Right renal pelvis (tissue), 4 donors: ENCODE data around the gene PTPRE. TPM values are rescaled to one million over a fixed set of nuclear protein-coding genes. Genes with fewer than 3 reads are reported as not detected.

Experiments
- DNase-seq, 4 donors: peaks; one replicate each; pipeline ENCODE4 v3.0.0-alpha.2; 2013; ENCODE audit warnings: low read depth in 4 of 4, low spot score in 3 of 4, missing footprints in 1 of 4
- polyA plus RNA-seq, 4 donors: library from polyadenylated mRNA; unstranded; fragments of 120-200 nt; gene quantifications; one replicate each; pipeline ENCODE4 v1.2.1, GENCODE V29; 2013; ENCODE audit not compliant: insufficient read length in 4 of 4

The PTPRE gene
- polyA plus RNA-seq, 4 donors = 5.5 to 6.8 (median 6.2) TPM

DNA sequence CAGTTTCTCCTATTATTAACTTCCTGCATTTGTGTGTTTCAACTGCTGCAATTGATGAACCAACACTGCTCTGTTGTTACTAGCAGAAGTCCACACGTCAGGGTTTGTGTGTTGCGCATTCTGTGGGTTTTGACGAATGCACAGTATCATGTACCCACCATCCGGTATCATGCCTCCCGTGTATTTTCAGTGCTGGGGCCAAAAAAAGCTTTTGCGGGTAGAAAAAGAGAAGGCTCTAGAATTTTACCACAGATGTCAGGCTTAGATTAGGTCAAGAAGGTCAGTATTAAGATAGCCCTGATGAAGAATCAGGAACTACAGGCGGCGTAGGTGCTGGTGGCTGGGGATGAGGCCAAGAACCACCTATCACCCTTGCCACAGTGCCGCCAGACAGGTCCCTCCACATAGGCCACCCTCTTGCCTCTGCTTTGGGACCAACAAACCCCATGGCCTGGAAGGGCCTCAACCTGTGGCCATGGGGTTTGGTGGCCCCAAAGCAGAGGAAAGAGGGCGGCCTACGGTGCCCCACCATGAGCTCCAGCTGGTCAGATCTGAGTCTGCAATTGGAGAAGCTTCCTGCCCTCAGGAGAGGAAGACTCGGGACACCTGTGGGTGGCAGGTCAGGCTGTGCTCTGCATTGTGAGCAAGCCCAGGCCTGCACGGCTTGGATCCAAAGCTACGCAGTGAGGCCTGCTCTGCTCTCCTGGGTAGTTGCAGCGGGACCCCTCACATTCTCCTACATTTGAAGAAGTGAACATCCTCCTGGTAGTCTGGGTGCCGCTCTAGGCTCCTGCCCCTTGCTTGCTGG lies 147.5 kb downstream of the PTPRE start:
- DNase-seq = no peak

DNA sequence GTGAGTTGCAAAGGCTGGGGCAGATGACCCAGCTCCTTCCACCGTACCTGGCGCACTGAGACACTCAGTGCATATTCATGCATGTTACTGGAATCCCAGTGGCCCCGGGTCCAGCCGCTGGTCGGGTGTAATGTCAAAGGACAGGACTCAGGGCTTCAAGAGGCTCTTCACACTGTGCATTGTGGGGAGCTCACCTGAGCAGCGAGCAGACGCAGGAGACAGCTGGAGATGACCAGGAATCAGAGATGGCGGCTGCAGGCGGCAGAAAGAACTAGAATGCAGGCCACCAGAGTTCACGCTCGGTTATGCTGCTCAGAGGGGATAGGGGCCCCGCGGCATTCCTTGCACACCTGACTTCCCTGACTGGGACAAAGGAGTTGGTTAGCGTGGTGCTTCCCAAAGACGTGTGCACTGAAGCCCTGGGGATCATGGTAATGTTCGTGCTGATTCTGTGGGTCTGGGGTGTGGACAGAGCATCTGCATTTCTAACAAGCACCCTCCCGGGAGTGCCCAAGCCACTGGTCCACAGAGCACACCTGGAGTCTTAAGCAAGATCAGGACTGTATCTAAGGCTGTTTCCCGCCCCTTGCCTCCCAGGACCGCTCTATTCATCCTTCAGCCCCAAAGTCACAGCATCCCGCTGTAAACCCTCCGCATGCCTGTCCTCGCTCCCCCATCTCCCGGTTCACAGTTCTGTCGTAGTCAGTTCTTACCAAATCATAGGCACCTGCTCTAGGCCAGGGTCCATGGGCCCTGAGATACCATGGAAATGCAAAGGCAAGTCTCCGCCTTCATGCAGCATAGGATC lies 148.4 kb downstream of the PTPRE start:
- DNase-seq = no peak

DNA sequence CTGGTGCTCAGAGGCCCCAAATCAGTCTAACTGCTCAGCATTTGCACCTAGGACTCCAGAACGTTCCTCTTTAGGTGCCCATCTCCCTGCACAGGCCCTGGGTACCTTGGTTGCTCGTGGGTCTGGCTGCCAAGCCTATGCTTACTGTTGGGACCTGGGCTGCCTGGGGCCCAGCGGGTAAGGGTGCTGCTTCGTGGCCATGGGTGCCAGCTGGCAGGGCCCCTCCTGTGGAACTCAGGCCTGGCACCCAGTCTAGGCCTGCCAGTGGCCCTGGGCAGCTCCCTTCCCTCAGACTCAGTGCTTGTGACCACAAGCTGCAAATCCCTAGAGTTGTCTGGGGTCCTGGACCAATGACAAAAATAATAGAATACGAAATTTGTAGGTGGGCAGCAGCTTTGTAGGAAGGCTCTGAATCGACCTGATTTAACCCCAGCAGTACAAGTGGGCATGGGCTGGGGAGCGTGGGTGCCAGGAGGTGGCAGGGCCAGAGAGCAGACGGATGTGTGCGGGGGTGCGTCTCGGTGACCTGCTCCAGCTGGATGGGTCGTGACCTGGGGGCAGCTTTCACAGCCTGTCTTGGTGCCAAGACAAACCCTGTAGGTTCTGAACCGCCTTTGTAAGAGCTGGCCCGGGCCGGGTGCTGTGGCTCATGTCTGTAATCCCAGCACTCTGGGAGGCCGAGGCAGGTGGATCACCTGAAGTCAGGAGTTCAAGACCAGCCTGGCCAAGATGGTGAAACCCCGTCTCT lies 149.6 kb downstream of the PTPRE start:
- DNase-seq = no peak

DNA sequence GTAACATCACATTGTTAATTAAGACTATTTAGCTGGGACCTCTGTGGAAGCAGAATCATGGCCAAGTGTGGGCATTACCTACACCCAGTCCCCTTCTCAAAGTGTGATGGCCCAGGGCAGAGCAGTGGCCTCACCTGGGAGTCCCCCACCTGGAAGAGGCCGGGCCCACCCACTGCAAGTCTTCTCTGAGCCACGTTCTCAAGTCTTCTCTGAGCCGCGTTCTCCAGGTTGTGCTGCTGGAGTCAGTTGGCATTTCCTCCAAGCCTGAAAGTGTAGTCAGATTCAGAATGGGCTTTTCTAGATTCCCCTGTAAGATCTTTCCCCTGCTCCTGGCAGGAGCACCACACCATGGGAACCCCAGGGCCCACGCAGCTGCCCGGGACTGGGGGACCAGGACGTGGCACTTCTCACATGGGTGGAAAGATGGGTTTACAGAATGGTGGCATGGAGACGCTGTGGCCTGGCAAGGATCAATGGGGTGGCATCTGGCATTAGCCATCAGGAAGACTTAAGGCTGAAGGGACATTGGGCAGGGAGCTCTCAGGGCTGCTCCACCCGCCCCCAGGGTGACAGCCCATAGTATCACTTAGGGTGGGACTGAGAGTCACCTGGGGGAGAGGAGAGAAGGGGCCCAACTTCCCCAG lies 151.3 kb downstream of the PTPRE start:
- DNase-seq = no peak

DNA sequence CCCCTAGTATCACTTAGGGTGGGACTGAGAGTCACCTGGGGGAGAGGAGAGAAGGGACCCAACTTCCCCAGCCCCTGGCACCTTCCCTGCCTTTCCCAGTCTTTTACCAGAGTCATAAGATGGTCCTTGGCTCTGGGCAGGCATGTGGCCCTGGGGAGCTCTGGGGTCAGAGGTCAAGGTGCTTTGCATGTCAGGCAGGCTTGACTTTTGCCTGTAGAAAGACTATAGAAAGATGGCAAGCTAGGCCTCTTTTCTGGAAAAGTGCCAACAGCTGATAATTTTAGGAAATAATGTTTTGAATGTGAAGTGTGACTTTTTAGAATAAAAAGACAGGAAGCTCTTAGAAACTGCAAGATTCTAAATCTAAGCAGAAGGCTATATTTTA lies 151.8 kb downstream of the PTPRE start:
- DNase-seq = no peak

DNA sequence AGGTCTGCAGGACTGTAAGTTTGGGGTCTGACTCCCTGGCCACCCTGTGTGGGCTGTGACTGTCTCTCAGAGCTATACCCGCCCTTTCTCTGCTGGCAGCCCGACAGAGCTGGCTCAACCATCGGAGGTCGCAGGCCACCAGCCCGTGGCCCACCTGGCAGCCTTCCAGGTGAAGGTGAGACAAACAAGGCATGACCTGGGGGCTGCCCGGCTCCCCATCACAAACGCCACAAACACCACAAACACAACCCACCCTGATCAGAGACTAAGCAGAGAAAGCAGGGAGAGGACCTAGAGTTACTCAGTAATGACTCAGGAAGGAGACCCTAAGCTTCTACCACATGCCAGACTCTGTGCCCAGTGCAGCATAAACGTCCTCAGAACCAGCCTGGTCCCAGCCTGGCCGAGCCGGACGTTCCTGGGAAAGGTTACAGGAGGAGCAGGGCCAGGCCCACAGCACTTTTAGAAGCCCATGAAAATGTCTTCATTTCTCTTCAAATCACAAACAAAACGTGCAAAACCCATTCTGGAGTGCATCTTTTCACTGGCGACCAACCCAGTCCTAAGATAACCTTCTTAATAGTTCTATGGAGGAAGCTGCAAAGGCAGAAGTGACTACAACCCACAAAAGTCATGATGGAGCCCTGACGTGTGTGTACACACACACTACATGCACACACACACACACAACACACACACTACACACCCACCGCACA lies 152.5 kb downstream of the PTPRE start:
- DNase-seq = no peak

DNA sequence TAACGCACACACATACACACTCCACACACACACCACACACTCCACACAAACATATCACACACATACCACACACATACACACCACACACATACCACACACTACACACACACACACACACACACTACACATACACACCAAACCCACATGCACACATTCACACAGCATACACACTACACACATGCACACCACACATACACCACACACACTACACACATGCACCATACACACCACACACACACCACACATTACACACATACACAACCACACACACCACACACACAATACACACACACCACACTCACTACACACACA lies 153.0 kb downstream of the PTPRE start:
- no peak for DNase-seq

DNA sequence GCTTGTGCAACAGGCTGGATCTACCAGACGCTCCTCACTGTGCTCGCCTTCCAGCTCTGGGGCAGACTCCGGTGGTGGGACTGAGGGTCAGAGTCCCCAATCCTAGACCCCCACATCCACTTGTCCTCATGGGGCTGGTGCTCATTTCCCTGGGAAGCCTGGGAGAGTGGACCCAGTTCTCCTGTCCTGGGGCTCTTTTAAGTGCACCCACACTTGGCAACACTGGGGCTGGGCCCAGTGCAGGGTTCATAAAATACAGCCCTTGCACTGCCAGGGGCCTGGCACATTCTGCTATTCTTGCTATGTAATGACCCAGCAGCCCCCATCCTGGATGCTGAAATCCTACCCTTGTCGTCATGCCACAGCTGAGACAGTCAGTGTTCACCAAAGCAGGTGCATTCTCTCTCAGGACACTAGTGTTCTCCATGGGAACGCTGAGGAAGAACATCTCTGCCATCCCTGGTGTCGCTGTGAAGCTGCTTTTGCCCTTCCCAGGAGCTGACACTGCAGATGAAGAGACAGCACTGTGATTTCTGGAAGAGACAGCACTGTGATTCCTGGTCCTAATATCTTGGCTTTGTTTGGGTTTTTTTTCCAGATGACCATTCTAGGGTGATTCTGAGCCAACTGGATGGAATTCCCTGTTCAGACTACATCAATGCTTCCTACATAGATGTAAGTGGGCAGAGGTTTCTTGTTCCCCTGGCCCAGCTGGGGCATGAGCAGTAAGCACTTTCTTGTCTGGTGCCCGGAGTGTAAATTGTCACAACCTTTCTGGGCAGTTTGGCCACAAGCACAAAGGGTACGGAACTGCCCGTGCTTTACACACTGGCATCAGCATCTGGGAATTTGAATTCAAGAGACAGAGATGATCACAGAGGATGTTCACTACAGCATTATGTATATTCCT lies 153.7 kb downstream of the PTPRE start:
- DNase-seq = no peak

DNA sequence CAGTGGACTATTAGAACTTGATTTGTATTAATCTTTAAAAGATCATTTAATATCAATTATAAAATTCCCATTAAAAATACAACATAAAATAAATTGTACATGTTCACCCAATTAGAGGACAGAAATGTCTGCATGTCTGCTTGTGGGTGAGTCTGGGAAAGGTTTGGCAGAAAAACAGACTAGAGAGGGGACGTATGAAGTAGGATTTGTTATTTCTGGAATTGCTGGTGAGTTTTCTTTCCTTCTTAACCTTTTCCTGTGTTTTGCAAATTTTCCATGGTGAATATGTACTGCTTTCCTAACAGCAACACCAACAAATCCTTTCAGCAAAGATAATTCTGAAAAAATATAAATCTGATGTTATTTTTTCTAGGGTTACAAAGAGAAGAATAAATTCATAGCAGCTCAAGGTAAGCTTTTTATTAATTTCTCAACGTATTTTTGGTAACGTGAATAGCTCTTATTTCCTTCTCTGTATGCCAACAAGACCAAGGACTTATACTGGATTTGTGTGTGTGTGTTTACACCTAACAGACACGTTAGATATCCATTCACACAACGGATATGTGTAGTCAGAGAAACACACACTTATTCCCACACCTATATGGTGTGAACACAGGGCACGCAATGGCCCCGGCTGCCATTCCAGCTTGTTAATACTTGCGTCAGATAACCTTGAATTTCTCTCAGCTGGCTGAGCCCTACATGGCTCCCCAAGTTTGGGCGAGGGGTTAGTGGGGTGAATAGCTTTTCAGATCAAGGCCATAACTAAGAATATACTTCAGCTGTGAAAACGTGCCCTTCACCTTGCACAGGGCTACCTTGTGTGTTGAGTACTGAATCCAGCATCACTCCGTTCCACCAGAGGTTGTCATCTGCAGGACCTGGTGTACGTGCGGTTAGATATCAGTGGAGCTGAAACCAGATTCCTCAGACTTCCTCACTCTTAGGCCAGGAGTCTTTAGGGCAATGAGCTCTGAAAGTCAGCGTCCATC lies 154.7 kb downstream of the PTPRE start:
- no peak for DNase-seq

DNA sequence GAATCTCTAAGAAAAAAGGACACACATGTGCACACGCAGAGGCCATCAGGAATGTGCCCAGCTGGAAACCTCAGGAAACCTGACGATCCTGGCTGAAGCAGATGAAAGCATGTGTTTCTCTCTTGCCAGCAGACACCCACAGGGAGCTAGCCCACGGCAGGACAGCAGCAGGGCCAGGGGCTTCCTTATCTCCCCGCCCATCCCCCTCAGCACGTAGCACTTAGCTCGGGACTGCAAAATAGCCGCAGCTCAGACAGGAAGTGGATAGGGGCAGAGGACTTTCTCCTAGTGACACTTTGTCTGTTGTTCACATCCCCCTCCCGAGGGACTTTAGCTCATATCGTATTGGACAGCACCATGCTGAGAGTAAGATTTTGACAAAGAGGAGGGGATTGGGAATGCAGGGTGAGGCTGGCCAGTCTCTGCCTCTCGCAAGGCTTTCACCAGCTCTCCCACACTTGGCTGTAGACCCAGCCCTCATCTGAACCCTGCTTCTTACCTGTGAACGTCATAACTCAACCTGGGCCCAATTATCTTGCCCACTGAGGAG lies 155.5 kb downstream of the PTPRE start:
- no peak for DNase-seq

DNA sequence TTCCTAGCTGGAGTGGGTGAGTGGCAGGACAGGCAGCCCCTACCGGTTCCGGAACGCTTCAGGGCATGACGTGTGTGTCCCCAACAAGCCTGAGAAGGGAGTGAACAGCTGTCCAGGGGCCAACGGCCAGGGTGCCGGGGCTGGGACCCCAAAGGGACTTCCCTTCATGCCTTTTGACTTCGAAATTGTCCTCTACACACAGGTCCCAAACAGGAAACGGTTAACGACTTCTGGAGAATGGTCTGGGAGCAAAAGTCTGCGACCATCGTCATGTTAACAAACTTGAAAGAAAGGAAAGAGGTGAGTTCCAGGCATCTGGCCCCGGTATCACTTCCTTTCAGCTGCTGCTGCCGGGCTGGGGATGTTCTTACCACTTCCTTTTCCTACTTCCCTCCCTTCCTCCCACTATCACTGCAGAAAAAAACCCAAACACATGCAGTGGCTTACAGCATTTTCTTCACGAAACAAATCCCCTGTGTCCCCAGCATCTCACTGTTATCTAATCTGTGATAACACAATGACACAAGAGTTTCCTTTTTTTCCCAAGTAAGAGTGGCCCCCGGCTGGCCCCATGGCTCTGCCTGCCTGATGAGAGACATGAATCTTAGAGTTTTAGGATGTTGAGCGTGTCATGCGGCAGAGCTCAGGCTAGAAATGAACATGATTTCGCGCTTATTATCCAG lies 156.1 kb downstream of the PTPRE start:
- DNase-seq = no peak

DNA sequence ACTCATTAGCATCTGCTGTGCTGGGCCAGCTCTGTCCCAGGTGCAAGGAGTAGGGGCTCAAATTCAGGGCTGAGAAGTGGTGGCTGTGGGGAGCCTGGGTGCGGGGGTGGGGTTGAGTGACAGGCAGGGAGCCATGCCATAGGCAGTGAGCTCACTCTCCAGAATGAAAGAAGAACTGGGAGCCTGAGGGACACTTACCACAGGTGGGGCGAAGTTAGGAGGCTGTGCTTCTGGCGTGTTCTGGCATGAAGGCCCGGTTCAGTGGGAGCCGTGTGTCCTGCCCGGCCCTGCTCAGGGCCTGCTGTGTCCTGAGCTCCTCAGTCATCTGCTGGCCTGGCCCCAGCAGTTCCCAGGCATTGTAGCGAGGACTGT lies 156.8 kb downstream of the PTPRE start:
- no peak for DNase-seq

DNA sequence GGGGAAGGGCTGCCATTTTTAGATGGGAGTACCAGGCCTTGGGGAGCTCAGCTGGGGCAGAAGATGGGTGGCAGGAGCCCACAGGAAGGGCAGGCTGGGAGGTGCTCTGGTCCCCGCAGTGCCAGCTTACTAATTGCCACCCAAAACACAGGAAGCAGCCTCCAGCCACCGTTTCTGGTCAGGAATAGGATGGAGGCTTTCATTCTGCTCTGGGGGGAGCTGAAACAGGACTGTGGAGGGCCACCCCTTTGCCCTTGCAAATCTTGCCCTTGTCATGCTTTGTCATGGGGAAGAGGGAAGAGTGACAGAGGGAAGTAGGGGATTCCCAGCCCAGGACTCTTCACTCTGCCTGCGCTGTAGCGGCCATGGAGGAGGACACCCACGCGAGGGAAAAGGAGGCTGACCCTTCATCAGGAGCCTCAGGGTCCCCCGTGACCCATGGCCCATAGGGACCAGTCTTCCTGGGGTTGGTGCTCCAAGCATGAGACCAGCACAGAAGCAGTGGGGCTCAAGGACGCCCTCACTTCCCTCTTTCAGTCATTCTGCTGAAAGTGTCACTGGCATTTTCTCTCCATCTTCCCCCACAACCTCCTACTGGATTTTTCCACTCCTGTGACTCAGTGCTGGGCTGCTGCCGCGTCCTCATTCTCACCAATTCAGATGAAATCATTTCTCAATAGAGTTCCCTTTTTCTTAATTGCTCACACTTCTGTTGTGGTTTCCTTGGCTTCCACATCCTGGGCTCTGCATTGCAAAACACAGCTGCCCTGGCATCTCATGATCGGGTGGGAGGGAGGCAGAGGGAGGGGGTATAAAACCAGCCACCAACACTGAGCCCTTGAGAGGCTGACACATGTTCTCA lies 157.4 kb downstream of the PTPRE start:
- DNase-seq = no peak

DNA sequence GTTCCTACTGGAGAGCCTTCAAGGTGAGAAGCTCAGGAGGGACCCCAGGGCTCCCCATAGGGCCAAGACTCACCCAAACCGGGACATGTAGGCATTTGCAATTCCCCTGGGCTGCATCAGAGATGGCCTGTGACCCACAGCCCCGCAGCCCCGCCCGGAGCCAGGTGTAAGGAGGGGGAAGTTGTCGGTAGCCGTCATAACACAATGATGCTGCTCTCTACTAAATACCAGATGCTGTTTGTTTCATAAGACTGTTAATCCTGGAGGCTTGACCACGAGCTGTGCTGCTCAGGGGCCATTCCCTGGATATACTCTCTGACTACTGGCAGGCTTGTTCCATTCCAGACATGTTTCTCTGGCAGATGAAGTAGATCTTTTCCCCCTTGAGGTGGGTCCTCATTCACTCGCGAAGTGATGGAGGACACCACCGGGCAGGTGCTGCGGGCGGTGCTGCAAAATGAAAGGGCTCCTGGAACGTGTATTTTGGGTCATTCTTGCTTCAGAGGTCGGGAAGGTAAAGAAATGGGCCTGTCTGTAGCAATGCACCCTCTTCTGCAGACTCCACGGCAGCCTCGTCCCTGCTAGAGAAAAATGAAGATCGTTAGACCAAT lies 158.2 kb downstream of the PTPRE start:
- no peak for DNase-seq

DNA sequence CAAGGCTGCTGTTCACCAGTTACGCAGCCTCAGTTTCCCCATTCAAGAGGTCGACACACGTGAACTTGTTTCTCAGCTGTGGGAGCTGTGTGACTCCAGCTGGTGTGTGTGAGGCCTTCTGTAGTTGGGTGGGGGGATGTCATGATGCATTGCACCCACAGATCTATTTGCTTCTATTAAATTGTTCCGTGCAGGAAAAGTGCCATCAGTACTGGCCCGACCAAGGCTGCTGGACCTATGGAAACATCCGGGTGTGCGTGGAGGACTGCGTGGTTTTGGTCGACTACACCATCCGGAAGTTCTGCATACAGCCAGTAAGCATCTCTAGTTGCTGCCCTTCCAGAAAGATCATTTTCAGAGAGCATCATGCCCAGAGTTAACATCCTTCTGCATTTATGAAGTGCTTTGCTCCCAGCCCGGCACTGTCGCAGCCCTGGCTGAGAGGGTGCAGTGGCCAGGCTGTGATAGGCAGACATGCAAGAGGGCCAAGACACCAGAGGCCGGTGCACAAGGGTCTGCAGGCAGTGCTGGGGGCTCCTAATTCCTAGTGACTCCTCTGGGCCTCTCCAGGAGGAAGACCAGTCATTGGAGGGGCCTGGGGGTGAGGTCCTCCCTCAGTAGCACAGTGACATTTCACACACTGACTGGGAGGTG lies 159.1 kb downstream of the PTPRE start:
- DNase-seq = no peak
